Astrocyte (in vitro differentiated cells and primary cell): ENCODE results near the gene GAB2.

Source experiments
- CTCF ChIP-seq: IDR thresholded peaks from 2 replicates; pipeline ENCODE4 v1.5.1; 2011; ENCODE audit warnings: low read depth, mild to moderate bottlenecking, inconsistent platforms, low read length, moderate library complexity; ENCODE audit not compliant: insufficient read depth
- EZH2 ChIP-seq: IDR thresholded peaks from 2 replicates; pipeline ENCODE4 v1.6.1; 2012; ENCODE audit warnings: mild to moderate bottlenecking, low read length, inconsistent platforms; ENCODE audit not compliant: insufficient read depth

DNA sequence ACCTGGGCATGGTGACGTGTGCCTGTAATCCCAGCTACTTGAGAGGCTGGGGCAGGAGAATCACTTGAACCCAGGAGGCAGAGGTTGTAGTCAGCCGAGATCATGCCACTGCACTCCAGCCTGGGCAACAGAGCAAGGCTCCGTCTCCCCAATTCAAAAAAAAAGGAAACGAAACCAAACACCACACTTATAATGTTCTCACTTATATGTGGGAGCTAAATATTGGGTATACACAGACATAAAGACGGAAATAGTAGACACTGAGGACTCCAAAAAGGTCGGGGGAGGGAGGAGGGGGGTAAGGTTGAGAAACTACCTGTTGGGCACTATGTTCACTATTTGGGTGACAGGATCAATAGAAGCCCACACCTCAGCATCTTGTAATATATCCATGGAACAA lies 94.3 kb downstream of the GAB2 start:
- no peak for TF ChIP-seq EZH2
- TF ChIP-seq CTCF: no peak
